ENCODE measurements around the gene RASSF8. TPM values are rescaled to one million over a fixed set of nuclear protein-coding genes. Genes with fewer than 3 reads are reported as not detected.

The RASSF8 gene
- total and polyA plus RNA-seq, 2 donors (not counting 3 experiments of a cell fraction or from before 2014, with no cell fraction given) = 11.1 to 59.3 TPM

DNA sequence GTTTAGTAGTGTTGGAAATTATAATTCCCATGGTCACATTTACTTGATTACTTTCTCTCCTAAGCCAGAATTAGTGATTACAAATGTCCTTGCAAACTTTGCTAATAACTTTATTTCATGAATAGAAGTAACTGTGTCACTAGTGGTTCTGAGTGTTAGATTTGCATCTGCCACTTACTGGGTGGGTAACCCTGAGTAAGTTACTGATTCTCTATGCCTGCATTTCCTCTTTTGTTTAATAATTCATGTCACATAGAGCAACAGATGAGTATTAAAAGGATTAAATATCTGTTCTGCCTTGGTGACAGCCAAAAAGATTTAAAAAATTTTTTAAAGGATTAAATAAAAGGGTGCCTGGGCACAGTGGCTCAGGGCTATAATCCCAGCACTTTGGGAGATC, 87.7 kb downstream of the RASSF8 start:
- no peak overlapping the region for H3K9ac ChIP-seq (replicated peaks; ENCODE audit: extremely low read depth, insufficient read depth, low read length)
- TF ChIP-seq JUN (IDR thresholded peaks at IDR 0.05; ENCODE audit: borderline replicate concordance, insufficient read depth, insufficient read length, low read depth) (no peak), POLR2A (IDR thresholded peaks at IDR 0.05; ENCODE audit: low read depth, low read length) (no peak), MYC (IDR thresholded peaks at IDR 0.05; ENCODE audit: low read depth, low read length) (no peak), POLR2AphosphoS5 (IDR thresholded peaks at IDR 0.05; ENCODE audit: insufficient read depth, low read depth, low read length) (no peak), EZH2 (IDR thresholded peaks at IDR 0.05; ENCODE audit: borderline replicate concordance, low read depth, low read length, severe bottlenecking) (no peak), FOS (IDR thresholded peaks at IDR 0.05; ENCODE audit: borderline replicate concordance, insufficient read depth, low read length) (no peak), GATA2 (IDR thresholded peaks at IDR 0.05; ENCODE audit: insufficient read depth, insufficient read length, low read depth, low read length) (no peak)
- TF ChIP-seq, protein P1, sequence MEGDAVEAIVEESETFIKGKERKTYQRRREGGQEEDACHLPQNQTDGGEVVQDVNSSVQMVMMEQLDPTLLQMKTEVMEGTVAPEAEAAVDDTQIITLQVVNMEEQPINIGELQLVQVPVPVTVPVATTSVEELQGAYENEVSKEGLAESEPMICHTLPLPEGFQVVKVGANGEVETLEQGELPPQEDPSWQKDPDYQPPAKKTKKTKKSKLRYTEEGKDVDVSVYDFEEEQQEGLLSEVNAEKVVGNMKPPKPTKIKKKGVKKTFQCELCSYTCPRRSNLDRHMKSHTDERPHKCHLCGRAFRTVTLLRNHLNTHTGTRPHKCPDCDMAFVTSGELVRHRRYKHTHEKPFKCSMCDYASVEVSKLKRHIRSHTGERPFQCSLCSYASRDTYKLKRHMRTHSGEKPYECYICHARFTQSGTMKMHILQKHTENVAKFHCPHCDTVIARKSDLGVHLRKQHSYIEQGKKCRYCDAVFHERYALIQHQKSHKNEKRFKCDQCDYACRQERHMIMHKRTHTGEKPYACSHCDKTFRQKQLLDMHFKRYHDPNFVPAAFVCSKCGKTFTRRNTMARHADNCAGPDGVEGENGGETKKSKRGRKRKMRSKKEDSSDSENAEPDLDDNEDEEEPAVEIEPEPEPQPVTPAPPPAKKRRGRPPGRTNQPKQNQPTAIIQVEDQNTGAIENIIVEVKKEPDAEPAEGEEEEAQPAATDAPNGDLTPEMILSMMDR (IDR thresholded peaks at IDR 0.05; ENCODE audit: extremely low read depth in 1 of 2, insufficient read depth in 1 of 2, low read depth in 1 of 2, low read length in 2 of 2) = no peak
- TF ChIP-seq, protein P2, sequence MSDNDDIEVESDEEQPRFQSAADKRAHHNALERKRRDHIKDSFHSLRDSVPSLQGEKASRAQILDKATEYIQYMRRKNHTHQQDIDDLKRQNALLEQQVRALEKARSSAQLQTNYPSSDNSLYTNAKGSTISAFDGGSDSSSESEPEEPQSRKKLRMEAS (IDR thresholded peaks at IDR 0.05; ENCODE audit: insufficient read depth, insufficient read length) = no peak
- no peak overlapping the region for H2AFZ ChIP-seq (ENCODE audit: low read depth, low read length)
- BruUV-seq (replicated peaks) = no TSS peak
- peaks cover 3% of the 10 kb centered on the region for H4K20me1 ChIP-seq (replicated peaks; ENCODE audit: control insufficient read depth, extremely low read depth, insufficient read depth, low read length)
- no peak overlapping the region for H3K4me2 ChIP-seq (ENCODE audit: insufficient read depth, low read length)
- H3K4me1 ChIP-seq (ENCODE audit: control insufficient read depth, extremely low read depth, insufficient read depth, low read length) = peaks cover 4% of the 10 kb centered on the region
- POLR2A ChIA-PET = no interaction called here
- FAIRE-seq = no peak
- dilution Hi-C loops (cut with MboI; ENCODE audit: extremely low pct_ligation_motif_present, low sequenced_read_pairs) = no loop called here
- peaks cover 70% of the 10 kb centered on the region for H3K79me2 ChIP-seq (ENCODE audit: control insufficient read depth, insufficient read depth, low read length)
- H3K36me3 ChIP-seq (ENCODE audit: control insufficient read depth in 2 of 2, extremely low read depth in 1 of 2, insufficient read depth in 2 of 2, low read length in 2 of 2) = no peaks in the 10 kb centered on the region
- no peaks in the 10 kb centered on the region for H3K9me3 ChIP-seq (replicated peaks; ENCODE audit: control insufficient read depth, insufficient read depth, low read length)
- intact Hi-C loops (cut with micrococcal nuclease) = no loop called here
- no peaks in the 10 kb centered on the region for H3K27me3 ChIP-seq (ENCODE audit: control insufficient read depth in 2 of 2, insufficient read depth in 2 of 2, low read length in 2 of 2)
- CTCF ChIA-PET = interaction anchor here (1.3 kb wide), 1 partner anchor 10 kb away, joined by 3 read pairs; no protein-coding TSS in a partner anchor
- no peak for DNase-seq (ENCODE audit: low read depth, low spot score)
- H3K9me1 ChIP-seq (replicated peaks; ENCODE audit: control insufficient read depth, extremely low read depth, insufficient read depth, low read length) = no peaks in the 10 kb centered on the region
- no peak overlapping the region for H3K27ac ChIP-seq (ENCODE audit: insufficient read depth, low read depth, low read length)
- H3K4me3 ChIP-seq (replicated peaks in 1 of 3; ENCODE audit: insufficient read depth in 1 of 3, low read depth in 1 of 3, low read length in 3 of 3) = no peak overlapping the region

Measured in endothelial cell of umbilical vein (primary cell).